ENCODE data around the gene JUNB.

The JUNB gene

GRCh38 chr19:12800923-12801465 lies 9.7 kb downstream of the JUNB start:
- no peak for TF ChIP-seq GATA2 (IDR thresholded peaks at IDR 0.05; ENCODE audit: low read depth, low read length)
- TF ChIP-seq GATA3 (IDR thresholded peaks at IDR 0.05; ENCODE audit: low read depth, low read length), result no peak

- TF ChIP-seq GATA3 (IDR thresholded peaks at IDR 0.05; ENCODE audit: low read depth, low read length) (no peak), GATA2 (IDR thresholded peaks at IDR 0.05; ENCODE audit: low read depth, low read length) (no peak)
These were observed 10.4 kb downstream of the JUNB start, which contains the start of the genes PRDX2 and THSD8 for GRCh38 chr19:12801466-12802266. Gene PRDX2 (minus strand): TSS chr19:12801800. CDS start chr19:12801261, 539 bp downstream. Gene THSD8 (plus strand): TSS chr19:12802069. CDS start chr19:12802072, 3 bp downstream.

- TF ChIP-seq GATA3 (IDR thresholded peaks at IDR 0.05; ENCODE audit: low read depth, low read length), result no peak
- TF ChIP-seq GATA2 (IDR thresholded peaks at IDR 0.05; ENCODE audit: low read depth, low read length), result no peak
These were observed 11.2 kb downstream of the JUNB start for GRCh38 chr19:12802267-12803106.

- TF ChIP-seq GATA3 (IDR thresholded peaks at IDR 0.05; ENCODE audit: low read depth, low read length), result no peak
- no peak for TF ChIP-seq GATA2 (IDR thresholded peaks at IDR 0.05; ENCODE audit: low read depth, low read length)
These were observed 12.8 kb downstream of the JUNB start for GRCh38 chr19:12804051-12804450.

GRCh38 chr19:12806242-12807081 lies 15.2 kb downstream of the JUNB start, which contains the start of gene RNASEH2A:
Gene RNASEH2A (plus strand): TSS chr19:12806584. CDS start chr19:12806674, 90 bp downstream.
- TF ChIP-seq GATA2 (IDR thresholded peaks at IDR 0.05; ENCODE audit: low read depth, low read length), result no peak
- no peak for TF ChIP-seq GATA3 (IDR thresholded peaks at IDR 0.05; ENCODE audit: low read depth, low read length)

- TF ChIP-seq GATA2 (IDR thresholded peaks at IDR 0.05; ENCODE audit: low read depth, low read length) (no peak), GATA3 (IDR thresholded peaks at IDR 0.05; ENCODE audit: low read depth, low read length) (no peak)
These were observed 23.8 kb downstream of the JUNB start for GRCh38 chr19:12815088-12815487.

GRCh38 chr19:12821761-12822160 lies 30.5 kb downstream of the JUNB start:
- no peak for TF ChIP-seq GATA3 (IDR thresholded peaks at IDR 0.05; ENCODE audit: low read depth, low read length)
- no peak for TF ChIP-seq GATA2 (IDR thresholded peaks at IDR 0.05; ENCODE audit: low read depth, low read length)

- TF ChIP-seq GATA2 (IDR thresholded peaks at IDR 0.05; ENCODE audit: low read depth, low read length), result no peak
- no peak for TF ChIP-seq GATA3 (IDR thresholded peaks at IDR 0.05; ENCODE audit: low read depth, low read length)
These were observed 34.2 kb downstream of the JUNB start for GRCh38 chr19:12825254-12826131.

- TF ChIP-seq GATA2 (IDR thresholded peaks at IDR 0.05; ENCODE audit: low read depth, low read length), result peak; percentile 75
- TF ChIP-seq GATA3 (IDR thresholded peaks at IDR 0.05; ENCODE audit: low read depth, low read length), result no peak
These were observed 37.2 kb downstream of the JUNB start for GRCh38 chr19:12828494-12828893.

- TF ChIP-seq GATA2 (IDR thresholded peaks at IDR 0.05; ENCODE audit: low read depth, low read length) (no peak), GATA3 (IDR thresholded peaks at IDR 0.05; ENCODE audit: low read depth, low read length) (no peak)
These were observed 42.1 kb downstream of the JUNB start for GRCh38 chr19:12833418-12833737.

GRCh38 chr19:12833738-12834565 lies 42.7 kb downstream of the JUNB start:
- no peak for TF ChIP-seq GATA3 (IDR thresholded peaks at IDR 0.05; ENCODE audit: low read depth, low read length)
- TF ChIP-seq GATA2 (IDR thresholded peaks at IDR 0.05; ENCODE audit: low read depth, low read length), result no peak

- TF ChIP-seq GATA3 (IDR thresholded peaks at IDR 0.05; ENCODE audit: low read depth, low read length), result no peak
These were observed 43.3 kb downstream of the JUNB start, which contains the start of gene RTBDN for GRCh38 chr19:12834566-12834943. Gene RTBDN (minus strand): TSS chr19:12834579. CDS start chr19:12829979, 4,600 bp downstream.

Measured in SH-SY5Y (cell line).